Left renal cortex interstitium (tissue), 4 donors: Measurements from ENCODE around the gene SLC17A1. TPM values are rescaled to one million over a fixed set of nuclear protein-coding genes. Genes with fewer than 3 reads are reported as not detected.

Experiments used
- DNase-seq, 4 donors: peaks; one replicate each; pipeline ENCODE4 v3.0.0-alpha.2; 2013; ENCODE audit warnings: low read depth in 4 of 4, low spot score in 2 of 4, missing footprints in 1 of 4
- polyA plus RNA-seq, 4 donors: library from polyadenylated mRNA; unstranded; fragments of 120-200 nt; gene quantifications; one replicate each; pipeline ENCODE4 v1.2.1, GENCODE V29; 2013; ENCODE audit not compliant: insufficient read length in 4 of 4

The SLC17A1 gene
- polyA plus RNA-seq, 4 donors, result 13.7 to 34.5 (median 30.8) TPM

GRCh38 chr6:25833136-25833535 lies 1.3 kb upstream of the SLC17A1 start:
- no peak for DNase-seq

GRCh38 chr6:25832670-25833069 lies 818 bp upstream of the SLC17A1 start:
- no peak for DNase-seq

- DNase-seq, result no peak
These were observed 433 bp upstream of the SLC17A1 start for GRCh38 chr6:25832307-25832662.

GRCh38 chr6:25830458-25830857 lies 1.4 kb downstream of the SLC17A1 start:
- no peak for DNase-seq

- DNase-seq, result no peak
These were observed 2.5 kb downstream of the SLC17A1 start for GRCh38 chr6:25829375-25829774.

- no peak for DNase-seq
These were observed 10.5 kb downstream of the SLC17A1 start for GRCh38 chr6:25821341-25821740.

GRCh38 chr6:25816252-25816651 lies 15.6 kb downstream of the SLC17A1 start:
- no peak for DNase-seq

- no peak for DNase-seq
These were observed 16.7 kb downstream of the SLC17A1 start for GRCh38 chr6:25815194-25815593.

GRCh38 chr6:25804804-25805203 lies 27.0 kb downstream of the SLC17A1 start:
- no peak for DNase-seq

GRCh38 chr6:25801436-25801835 lies 30.4 kb downstream of the SLC17A1 start:
- DNase-seq, result no peak

- DNase-seq, result no peak
These were observed 37.1 kb downstream of the SLC17A1 start for GRCh38 chr6:25794784-25795183.

GRCh38 chr6:25793970-25794369 lies 37.9 kb downstream of the SLC17A1 start:
- DNase-seq, result no peak

- no peak for DNase-seq
These were observed 39.8 kb downstream of the SLC17A1 start for GRCh38 chr6:25792016-25792415.

GRCh38 chr6:25789475-25789874 lies 42.4 kb downstream of the SLC17A1 start:
- no peak for DNase-seq

GRCh38 chr6:25788305-25788922 lies 43.4 kb downstream of the SLC17A1 start:
- no peak for DNase-seq

GRCh38 chr6:25787428-25787827 lies 44.4 kb downstream of the SLC17A1 start:
- no peak for DNase-seq

GRCh38 chr6:25781134-25781533 lies 50.7 kb downstream of the SLC17A1 start:
- no peak for DNase-seq

GRCh38 chr6:25777856-25778649 lies 53.8 kb downstream of the SLC17A1 start:
- no peak for DNase-seq

GRCh38 chr6:25777031-25777430 lies 54.8 kb downstream of the SLC17A1 start:
- DNase-seq, result no peak

- DNase-seq, result no peak
These were observed 57.6 kb downstream of the SLC17A1 start for GRCh38 chr6:25774120-25774715.

GRCh38 chr6:25769983-25770382 lies 61.9 kb downstream of the SLC17A1 start:
- no peak for DNase-seq

- DNase-seq, result no peak
These were observed 63.3 kb downstream of the SLC17A1 start for GRCh38 chr6:25768566-25768965.
